Measurements from ENCODE around the gene MITF. TPM values are rescaled to one million over a fixed set of nuclear protein-coding genes. Genes with fewer than 3 reads are reported as not detected.

The MITF gene
- polyA plus RNA-seq, 1 donor (not counting 4 experiments of a cell fraction or from before 2014, with no cell fraction given) = 2.7 TPM

- H3K4me2 ChIP-seq (ENCODE audit: control insufficient read depth, extremely low read depth, insufficient read depth, low read depth, low read length) = no peak overlapping the region
- H3K79me2 ChIP-seq (ENCODE audit: control insufficient read depth, insufficient read depth, low read length) = no peaks in the 10 kb centered on the region
- H3K4me1 ChIP-seq (ENCODE audit: control insufficient read depth, extremely low read depth, insufficient read depth, low read length) = peaks cover 12% of the 10 kb centered on the region
- H3K9me3 ChIP-seq (ENCODE audit: control insufficient read depth, low read depth, low read length) = no peaks in the 10 kb centered on the region
- H3K27me3 ChIP-seq (ENCODE audit: control insufficient read depth, extremely low read depth, insufficient read depth, low read length) = no peaks in the 10 kb centered on the region
- DNase-seq (ENCODE audit: low read depth, low spot score) (no peak), FAIRE-seq (no peak)
- H4K20me1 ChIP-seq (ENCODE audit: control insufficient read depth, extremely low read depth, insufficient read depth, low read length) = no peaks in the 10 kb centered on the region
- H2AFZ ChIP-seq (ENCODE audit: control insufficient read depth, low read length) = no peak overlapping the region
- no peak for TF ChIP-seq EZH2 (IDR thresholded peaks at IDR 0.05; ENCODE audit: low read length)
- H3K4me3 ChIP-seq (ENCODE audit: control insufficient read depth in 2 of 3, extremely low read depth in 1 of 3, insufficient read depth in 2 of 3, low read depth in 1 of 3, low read length in 3 of 3) = no peak overlapping the region
- no peak overlapping the region for H3K27ac ChIP-seq (ENCODE audit: control insufficient read depth, insufficient read depth, low read length)
- H3K36me3 ChIP-seq (ENCODE audit: control insufficient read depth in 2 of 2, extremely low read depth in 1 of 2, insufficient read depth in 2 of 2, low read length in 2 of 2) = no peaks in the 10 kb centered on the region
- no peaks in the 10 kb centered on the region for H3K9me1 ChIP-seq (ENCODE audit: control insufficient read depth, extremely low read depth, insufficient read depth, low read length)
- dilution Hi-C loops (cut with MboI; ENCODE audit: extremely low pct_ligation_motif_present, low sequenced_read_pairs) = no loop called here
- no peak overlapping the region for H3K9ac ChIP-seq (ENCODE audit: control insufficient read depth, extremely low read depth, insufficient read depth, low read length)
Observed at GRCh38 chr3:69871868-69872267, 132.6 kb downstream of the MITF start.

GRCh38 chr3:69872783-69873378 lies 133.6 kb downstream of the MITF start:
- no peaks in the 10 kb centered on the region for H4K20me1 ChIP-seq (ENCODE audit: control insufficient read depth, extremely low read depth, insufficient read depth, low read length)
- TF ChIP-seq EZH2 (IDR thresholded peaks at IDR 0.05; ENCODE audit: low read length) = no peak
- no peak for TF ChIP-seq CTCF (optimal IDR thresholded peaks at IDR 0.05 in 1 of 3, IDR thresholded peaks at IDR 0.05 in 1 of 3, conservative IDR thresholded peaks at IDR 0.05 in 1 of 3; ENCODE audit: extremely low read depth in 1 of 3, insufficient read depth in 2 of 3, low read length in 3 of 3)
- no peaks in the 10 kb centered on the region for H3K9me3 ChIP-seq (ENCODE audit: control insufficient read depth, low read depth, low read length)
- H2AFZ ChIP-seq (ENCODE audit: control insufficient read depth, low read length) = no peak overlapping the region
- no peaks in the 10 kb centered on the region for H3K36me3 ChIP-seq (ENCODE audit: control insufficient read depth in 2 of 2, extremely low read depth in 1 of 2, insufficient read depth in 2 of 2, low read length in 2 of 2)
- no peak overlapping the region for H3K9ac ChIP-seq (ENCODE audit: control insufficient read depth, extremely low read depth, insufficient read depth, low read length)
- H3K4me2 ChIP-seq (ENCODE audit: control insufficient read depth, extremely low read depth, insufficient read depth, low read depth, low read length) = no peak overlapping the region
- H3K27me3 ChIP-seq (ENCODE audit: control insufficient read depth, extremely low read depth, insufficient read depth, low read length) = no peaks in the 10 kb centered on the region
- FAIRE-seq = no peak
- H3K4me3 ChIP-seq (ENCODE audit: control insufficient read depth in 2 of 3, extremely low read depth in 1 of 3, insufficient read depth in 2 of 3, low read depth in 1 of 3, low read length in 3 of 3) = no peak overlapping the region
- peaks cover 6% of the 10 kb centered on the region for H3K4me1 ChIP-seq (ENCODE audit: control insufficient read depth, extremely low read depth, insufficient read depth, low read length)
- H3K79me2 ChIP-seq (ENCODE audit: control insufficient read depth, insufficient read depth, low read length) = no peaks in the 10 kb centered on the region
- dilution Hi-C loops (cut with MboI; ENCODE audit: extremely low pct_ligation_motif_present, low sequenced_read_pairs) = no loop called here
- H3K9me1 ChIP-seq (ENCODE audit: control insufficient read depth, extremely low read depth, insufficient read depth, low read length) = no peaks in the 10 kb centered on the region
- no peak for DNase-seq (ENCODE audit: low read depth, low spot score)
- no peak overlapping the region for H3K27ac ChIP-seq (ENCODE audit: control insufficient read depth, insufficient read depth, low read length)

- no peak overlapping the region for H3K9ac ChIP-seq (ENCODE audit: control insufficient read depth, extremely low read depth, insufficient read depth, low read length)
- no peaks in the 10 kb centered on the region for H3K27me3 ChIP-seq (ENCODE audit: control insufficient read depth, extremely low read depth, insufficient read depth, low read length)
- no peak for FAIRE-seq
- H3K4me2 ChIP-seq (ENCODE audit: control insufficient read depth, extremely low read depth, insufficient read depth, low read depth, low read length) = no peak overlapping the region
- H3K36me3 ChIP-seq (ENCODE audit: control insufficient read depth in 2 of 2, extremely low read depth in 1 of 2, insufficient read depth in 2 of 2, low read length in 2 of 2) = no peaks in the 10 kb centered on the region
- H3K4me1 ChIP-seq (ENCODE audit: control insufficient read depth, extremely low read depth, insufficient read depth, low read length) = no peaks in the 10 kb centered on the region
- no peaks in the 10 kb centered on the region for H3K9me1 ChIP-seq (ENCODE audit: control insufficient read depth, extremely low read depth, insufficient read depth, low read length)
- TF ChIP-seq CTCF (optimal IDR thresholded peaks at IDR 0.05 in 1 of 3, IDR thresholded peaks at IDR 0.05 in 1 of 3, conservative IDR thresholded peaks at IDR 0.05 in 1 of 3; ENCODE audit: extremely low read depth in 1 of 3, insufficient read depth in 2 of 3, low read length in 3 of 3) = no peak
- TF ChIP-seq EZH2 (IDR thresholded peaks at IDR 0.05; ENCODE audit: low read length) = no peak
- H4K20me1 ChIP-seq (ENCODE audit: control insufficient read depth, extremely low read depth, insufficient read depth, low read length) = no peaks in the 10 kb centered on the region
- dilution Hi-C loops (cut with MboI; ENCODE audit: extremely low pct_ligation_motif_present, low sequenced_read_pairs) = no loop called here
- no peak overlapping the region for H3K27ac ChIP-seq (ENCODE audit: control insufficient read depth, insufficient read depth, low read length)
- H3K4me3 ChIP-seq (ENCODE audit: control insufficient read depth in 2 of 3, extremely low read depth in 1 of 3, insufficient read depth in 2 of 3, low read depth in 1 of 3, low read length in 3 of 3) = no peak overlapping the region
- no peak overlapping the region for H2AFZ ChIP-seq (ENCODE audit: control insufficient read depth, low read length)
- no peaks in the 10 kb centered on the region for H3K79me2 ChIP-seq (ENCODE audit: control insufficient read depth, insufficient read depth, low read length)
- no peaks in the 10 kb centered on the region for H3K9me3 ChIP-seq (ENCODE audit: control insufficient read depth, low read depth, low read length)
- DNase-seq (ENCODE audit: low read depth, low spot score) = no peak
Observed at GRCh38 chr3:69876073-69876472, 136.8 kb downstream of the MITF start.

Measured in keratinocyte (primary cell).